Erythroblast (primary cell): ENCODE data around the gene CHST9.

Experiments
- GATA1 ChIP-seq: IDR thresholded peaks from 2 replicates; pipeline ENCODE4 v1.6.1; 2011; ENCODE audit warnings: low read depth, mild to moderate bottlenecking, control low read depth, low read length, moderate library complexity
- POLR2A ChIP-seq: IDR thresholded peaks from 2 replicates; pipeline ENCODE4 v1.6.1; 2011; ENCODE audit warnings: mild to moderate bottlenecking, low read length

GRCh38 chr18:26992926-26993325, 192.2 kb downstream of the CHST9 start:
- TF ChIP-seq POLR2A (no peak), GATA1 (no peak)
